Measurements from ENCODE around the gene GLCCI1.

GRCh38 chr7:7944619-7945282 lies 23.8 kb upstream of the GLCCI1 start:
- TF ChIP-seq CTCF (conservative IDR thresholded peaks at IDR 0.05; ENCODE audit: low read length) (no peak), EZH2phosphoT487 (IDR thresholded peaks at IDR 0.05; ENCODE audit: borderline replicate concordance) (no peak)
